Lower leg skin (tissue), 3 donors: ENCODE results near the gene ZDHHC8.

Source experiments
- POLR2A ChIP-seq, 2 donors: fragments of 450-650 bp; IDR thresholded peaks; one replicate each; pipeline ENCODE4 v1.6.1; 2016 to 2017; ENCODE audit warnings: antibody characterized with exemption in 2 of 2, mild to moderate bottlenecking in 1 of 2, moderate library complexity in 1 of 2
- TF ChIP-seq, protein P1 (sequence below), 3 donors: fragments of 450-650 bp; IDR thresholded peaks; one replicate each; pipeline ENCODE4 v1.5.1; 2016; ENCODE audit warnings: antibody characterized with exemption in 3 of 3, mild to moderate bottlenecking in 3 of 3, moderate library complexity in 2 of 3

DNA sequence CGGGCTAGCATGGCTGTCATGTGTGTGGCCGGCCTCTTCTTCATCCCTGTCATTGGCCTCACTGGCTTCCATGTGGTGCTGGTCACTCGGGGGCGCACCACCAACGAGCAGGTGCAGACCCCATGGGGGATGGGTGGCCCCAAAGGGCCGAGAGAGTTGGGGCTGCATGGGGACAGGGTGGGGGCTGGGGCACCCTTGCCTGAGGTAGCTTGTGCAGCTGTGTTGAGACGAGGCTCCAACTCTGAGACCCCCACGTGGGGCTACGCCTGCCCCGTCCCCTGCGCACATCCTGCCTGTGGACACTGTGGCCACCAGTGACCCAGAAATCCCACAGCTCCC, 8.5 kb downstream of the ZDHHC8 start:
- TF ChIP-seq, protein P1, sequence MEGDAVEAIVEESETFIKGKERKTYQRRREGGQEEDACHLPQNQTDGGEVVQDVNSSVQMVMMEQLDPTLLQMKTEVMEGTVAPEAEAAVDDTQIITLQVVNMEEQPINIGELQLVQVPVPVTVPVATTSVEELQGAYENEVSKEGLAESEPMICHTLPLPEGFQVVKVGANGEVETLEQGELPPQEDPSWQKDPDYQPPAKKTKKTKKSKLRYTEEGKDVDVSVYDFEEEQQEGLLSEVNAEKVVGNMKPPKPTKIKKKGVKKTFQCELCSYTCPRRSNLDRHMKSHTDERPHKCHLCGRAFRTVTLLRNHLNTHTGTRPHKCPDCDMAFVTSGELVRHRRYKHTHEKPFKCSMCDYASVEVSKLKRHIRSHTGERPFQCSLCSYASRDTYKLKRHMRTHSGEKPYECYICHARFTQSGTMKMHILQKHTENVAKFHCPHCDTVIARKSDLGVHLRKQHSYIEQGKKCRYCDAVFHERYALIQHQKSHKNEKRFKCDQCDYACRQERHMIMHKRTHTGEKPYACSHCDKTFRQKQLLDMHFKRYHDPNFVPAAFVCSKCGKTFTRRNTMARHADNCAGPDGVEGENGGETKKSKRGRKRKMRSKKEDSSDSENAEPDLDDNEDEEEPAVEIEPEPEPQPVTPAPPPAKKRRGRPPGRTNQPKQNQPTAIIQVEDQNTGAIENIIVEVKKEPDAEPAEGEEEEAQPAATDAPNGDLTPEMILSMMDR (IDR thresholded peaks at IDR 0.05), result no peak
- TF ChIP-seq POLR2A (IDR thresholded peaks at IDR 0.05), result no peak
